ENCODE results near the gene GFER.
"Not testable (repeated sequence)": the region's sequence is repeated elsewhere in the genome, so short reads cannot be mapped to it uniquely, and the experiment has no call there.

GFER gene

DNA sequence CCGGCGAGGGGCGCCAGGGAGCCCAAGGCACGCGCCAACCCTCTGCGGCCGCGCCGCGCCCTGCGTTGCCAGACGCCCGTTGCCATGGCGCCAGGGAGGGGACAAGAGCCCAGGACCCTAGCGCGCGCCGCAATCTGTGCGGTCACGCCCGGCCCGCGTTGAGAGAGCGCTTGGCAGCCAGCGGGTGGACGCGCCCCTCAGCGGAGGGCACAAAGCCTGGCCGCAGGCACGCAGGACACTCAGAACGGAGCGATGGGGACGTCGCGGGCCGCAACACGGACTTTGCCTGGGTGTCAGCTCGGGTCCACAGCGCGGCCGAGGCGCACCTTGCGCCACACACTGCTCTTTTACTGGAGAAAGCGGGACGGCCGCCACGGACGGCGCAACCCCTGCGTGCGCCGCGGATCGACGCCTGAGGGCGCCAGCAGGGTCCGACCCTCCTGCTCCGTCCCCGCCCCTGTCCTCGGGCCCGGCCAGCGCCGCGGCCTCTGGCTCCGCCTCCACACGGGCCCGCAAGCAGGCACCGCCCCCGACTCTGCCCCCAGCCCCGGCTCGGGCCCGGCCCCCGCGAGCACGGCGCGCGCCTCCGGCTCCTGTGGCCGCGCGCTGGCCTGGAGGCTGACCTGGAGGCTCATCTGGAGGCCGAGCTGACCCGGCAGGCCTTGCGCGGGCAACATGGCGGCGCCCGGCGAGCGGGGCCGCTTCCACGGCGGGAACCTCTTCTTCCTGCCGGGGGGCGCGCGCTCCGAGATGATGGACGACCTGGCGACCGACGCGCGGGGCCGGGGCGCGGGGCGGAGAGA lies at the start of gene GFER:
GFER (plus strand) TSS at position 650 of the 803 bp plus-strand sequence; CDS start at position 676, 26 bp downstream.
- DNase-seq: peak; percentile 96

DNA sequence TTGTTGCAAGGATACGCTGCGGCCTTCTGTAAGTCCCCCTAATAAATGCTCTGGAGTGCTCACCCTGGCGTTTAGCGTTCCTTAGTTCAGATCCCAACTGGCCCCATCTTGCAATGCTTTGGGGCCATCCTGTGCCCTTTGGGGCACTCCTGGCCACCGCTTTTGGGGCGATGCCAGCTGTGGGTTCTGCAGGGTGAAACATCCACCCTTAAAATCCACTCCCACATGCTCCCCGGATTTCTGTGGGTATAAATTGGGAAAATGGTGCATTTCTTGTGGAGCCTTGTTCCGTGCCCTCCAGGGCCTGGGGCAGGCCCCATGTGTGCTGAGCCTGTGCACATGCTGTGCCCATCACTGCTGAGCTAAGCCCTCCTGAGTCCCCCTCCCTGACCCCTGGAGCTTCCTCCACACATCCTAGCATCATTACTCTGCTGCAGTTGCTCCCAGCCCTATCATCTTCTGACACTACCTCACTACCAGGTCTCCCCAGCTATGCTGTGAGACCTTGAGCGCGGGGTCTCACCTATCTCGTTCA lies 47.0 kb upstream of the GFER start:
- no peak for DNase-seq

GRCh38 chr16:1938316-1938715 lies 45.7 kb upstream of the GFER start:
- no peak for DNase-seq

- no peak for DNase-seq
These were observed 45.1 kb upstream of the GFER start for GRCh38 chr16:1938910-1939309.

- not testable (repeated sequence) for DNase-seq
These were observed 44.2 kb upstream of the GFER start for GRCh38 chr16:1939833-1940232.

DNA sequence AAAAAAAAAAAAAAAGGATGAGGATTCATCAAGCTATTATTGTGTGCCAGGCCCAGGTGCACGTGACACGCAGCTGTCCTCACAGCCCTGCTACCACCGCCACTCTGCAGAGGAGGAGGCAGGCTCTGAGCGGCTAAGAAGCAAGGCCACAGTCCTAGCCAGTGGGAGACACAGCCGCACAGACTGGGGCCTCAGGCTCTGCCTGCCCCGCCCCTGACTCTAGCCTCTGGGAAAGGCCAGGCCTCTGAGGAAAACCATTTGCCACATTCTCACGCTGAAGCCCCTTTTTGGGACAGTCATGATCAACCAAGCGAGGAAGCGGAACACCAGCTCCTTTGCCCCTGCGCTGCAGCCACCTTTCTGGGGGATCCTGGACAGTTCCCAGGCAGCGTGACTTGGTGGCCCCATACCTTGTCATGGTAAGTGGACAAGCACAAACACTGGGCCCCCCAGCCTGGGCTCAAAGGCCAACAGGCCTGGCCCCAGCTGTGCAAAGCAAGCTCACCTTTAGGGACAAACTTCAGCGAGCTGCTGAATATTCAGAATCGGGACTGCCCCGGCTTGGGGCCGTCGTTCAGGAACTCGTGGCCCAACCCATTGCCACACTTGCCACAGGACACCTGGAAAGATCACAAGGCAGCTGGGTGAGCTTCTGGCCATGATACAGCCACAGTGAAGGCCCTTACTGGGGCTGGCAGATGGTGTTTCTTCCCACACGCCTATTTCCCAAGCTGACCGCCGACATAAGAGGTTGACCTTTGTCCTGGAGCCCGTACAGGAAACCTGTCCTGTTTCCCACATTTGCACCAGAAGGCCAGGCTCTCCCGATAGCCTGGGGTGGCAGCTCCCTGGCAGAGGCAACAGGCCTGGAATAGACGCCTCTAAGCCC lies 43.5 kb upstream of the GFER start:
- no peak for DNase-seq

DNA sequence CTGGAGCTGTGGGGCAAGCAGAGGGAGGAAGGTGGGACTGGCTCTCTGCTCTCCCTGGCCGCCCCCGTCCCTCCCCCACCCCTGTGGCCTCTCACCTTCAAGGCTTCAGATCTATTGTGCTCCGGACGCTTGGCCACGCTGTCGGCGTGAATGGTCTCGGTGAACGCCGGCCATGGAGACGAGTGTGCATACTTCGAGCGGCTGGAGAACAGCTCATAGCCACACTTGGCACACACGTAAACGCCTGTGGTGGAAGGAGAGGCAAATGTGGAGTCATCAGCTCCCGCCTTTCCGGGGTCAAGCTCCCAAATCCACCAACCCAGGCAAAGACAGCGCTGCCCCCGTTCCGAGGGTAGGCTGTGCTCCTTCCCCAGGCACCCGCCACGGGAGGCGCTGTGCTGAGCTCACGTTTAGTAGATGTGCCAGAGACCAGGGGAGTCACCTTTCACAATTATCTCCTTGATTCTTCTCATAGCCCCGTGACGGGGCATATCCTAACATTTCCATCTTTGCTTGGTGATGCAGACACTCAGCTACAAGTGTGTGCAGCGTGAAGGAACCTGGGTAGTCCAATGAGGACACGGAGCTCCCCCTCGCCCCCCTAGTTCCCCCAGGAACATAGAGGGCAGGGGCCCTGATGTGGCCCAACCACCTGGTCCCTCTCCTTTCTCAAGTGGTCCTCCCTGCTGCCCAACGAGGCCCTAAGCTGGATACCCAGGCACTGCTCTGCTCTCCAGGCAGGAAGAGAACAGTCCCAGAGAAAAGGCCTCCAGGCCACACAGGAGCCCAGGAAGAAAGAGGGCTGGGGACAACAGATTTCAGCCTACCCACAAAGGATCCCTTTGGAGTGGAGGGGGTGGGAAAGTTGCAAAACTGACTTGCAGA lies 42.6 kb upstream of the GFER start:
- DNase-seq: no peak

- no peak for DNase-seq
These were observed 41.8 kb upstream of the GFER start for GRCh38 chr16:1942047-1942809.

DNA sequence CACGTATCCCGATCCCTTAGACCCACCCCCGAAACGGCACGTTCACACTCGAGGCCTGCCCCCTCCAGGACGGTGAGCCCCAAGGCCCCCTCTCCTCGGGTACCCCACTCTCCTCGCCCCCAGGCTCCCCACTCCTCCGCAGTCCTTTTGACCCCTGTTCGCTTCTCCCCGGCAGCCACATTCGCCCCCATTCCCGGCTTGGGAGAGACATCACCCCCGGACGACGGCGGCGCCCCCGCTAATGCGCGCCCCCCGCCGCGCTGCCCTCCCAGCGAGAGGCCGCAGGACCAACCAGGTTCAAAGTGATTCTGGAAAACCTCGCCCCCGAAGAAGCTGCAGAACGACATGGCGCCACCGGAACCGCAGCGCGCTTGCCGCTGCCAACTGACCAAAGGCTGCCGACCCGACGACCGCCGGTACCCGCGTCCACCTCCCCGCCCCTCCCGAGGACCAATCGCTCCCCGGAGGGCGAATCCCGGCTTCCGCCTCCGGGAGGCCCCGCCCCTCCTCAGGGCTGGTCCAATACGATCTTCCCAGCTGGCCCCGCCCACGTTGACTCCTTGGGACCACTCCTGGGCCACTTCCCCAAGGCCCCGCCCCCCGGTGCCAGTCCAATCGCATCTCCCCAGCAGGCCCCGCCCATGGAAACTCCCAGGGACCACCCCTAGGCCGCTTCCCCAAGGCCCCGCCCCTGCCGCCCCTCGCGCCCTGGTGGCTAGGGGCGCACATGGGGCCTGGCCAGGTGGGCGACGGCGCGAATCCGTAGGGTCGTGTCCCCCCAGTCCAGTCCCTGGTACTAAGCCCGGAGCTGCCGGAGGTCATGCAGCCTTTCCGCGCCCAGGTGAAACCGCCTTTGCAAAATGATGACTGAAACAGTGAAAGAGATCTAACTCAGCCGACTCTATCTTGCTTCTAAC lies 40.9 kb upstream of the GFER start, which contains the start of gene MSRB1:
MSRB1 (minus strand) TSS at position 390 of the 917 bp plus-strand sequence; CDS start at position 347, 43 bp downstream.
- peak; percentile 99 for DNase-seq

DNA sequence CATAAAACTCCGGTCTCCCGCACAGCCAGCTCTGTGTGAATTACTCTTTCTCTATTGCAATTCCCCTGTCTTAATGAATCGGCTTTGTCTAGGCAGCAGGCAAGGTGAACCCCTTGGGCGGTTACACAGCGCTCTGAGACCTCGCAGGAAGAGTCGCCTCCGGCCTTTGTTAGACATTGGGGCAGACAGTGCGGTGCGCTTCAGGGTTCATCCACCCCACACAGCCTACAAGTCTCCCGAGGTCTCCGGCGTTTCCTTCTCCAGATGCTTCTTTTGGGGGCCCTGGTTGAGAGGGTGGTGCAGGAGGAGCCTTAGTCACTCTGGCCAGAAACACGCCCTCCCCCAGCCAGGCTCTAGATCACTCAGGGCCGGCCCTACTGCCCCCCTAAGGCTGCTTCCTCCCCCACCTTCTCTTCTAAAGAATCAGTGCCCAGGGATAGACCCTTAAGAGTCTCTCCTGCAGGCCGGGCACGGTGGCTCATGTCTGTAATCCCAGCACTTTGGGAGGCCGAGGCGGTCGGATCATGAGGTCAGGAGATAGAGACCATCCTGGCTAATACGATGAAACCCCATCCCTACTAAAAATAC lies 39.3 kb upstream of the GFER start:
- no peak for DNase-seq

GRCh38 chr16:1945559-1946391 lies 38.2 kb upstream of the GFER start:
- DNase-seq: no peak

DNA sequence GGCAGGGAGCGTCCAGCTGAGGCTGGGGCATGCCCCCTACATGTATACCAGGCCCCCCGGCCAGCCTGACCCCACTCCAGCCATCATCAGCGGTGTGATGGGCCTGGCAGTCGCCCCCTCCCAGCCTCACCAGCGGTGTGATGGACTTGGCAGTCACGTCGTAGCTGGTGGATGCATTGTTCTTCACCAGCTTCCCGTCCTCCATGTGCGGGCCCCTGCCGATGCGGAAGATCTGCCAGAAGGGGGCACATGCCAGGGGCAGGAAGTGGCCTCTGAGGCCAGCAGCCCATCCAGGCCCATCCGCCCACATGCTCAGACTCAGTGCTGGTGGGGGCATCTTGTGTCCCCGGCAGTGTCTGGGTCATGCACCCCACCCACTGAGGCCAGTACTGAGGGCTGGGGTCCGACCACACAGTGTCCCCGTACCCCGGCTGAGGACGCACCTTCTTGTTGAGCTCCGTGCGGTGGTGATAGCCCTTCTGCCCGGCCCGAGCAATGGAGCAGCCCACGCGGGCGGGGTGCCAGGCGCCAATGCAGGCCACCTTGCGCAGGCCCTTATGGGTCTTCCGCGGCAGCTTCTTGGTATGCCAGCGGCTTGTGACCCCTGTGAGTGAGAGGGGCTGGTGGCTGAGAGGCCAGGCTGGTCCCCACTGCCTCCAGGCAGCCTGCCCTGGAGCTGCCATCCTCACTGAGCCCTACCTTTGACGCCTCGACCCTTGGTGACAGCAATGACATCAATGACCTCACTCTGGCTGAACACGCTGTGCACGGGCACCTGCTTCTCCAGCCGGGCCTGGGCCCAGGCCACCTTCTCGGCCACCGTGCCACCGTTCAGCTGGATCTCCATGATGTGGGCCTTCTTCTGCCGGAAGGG lies 37.3 kb upstream of the GFER start:
- DNase-seq: no peak

- no peak for DNase-seq
These were observed 36.7 kb upstream of the GFER start for GRCh38 chr16:1947369-1947670.

- DNase-seq: no peak
These were observed 34.5 kb upstream of the GFER start for GRCh38 chr16:1949507-1949906.

DNA sequence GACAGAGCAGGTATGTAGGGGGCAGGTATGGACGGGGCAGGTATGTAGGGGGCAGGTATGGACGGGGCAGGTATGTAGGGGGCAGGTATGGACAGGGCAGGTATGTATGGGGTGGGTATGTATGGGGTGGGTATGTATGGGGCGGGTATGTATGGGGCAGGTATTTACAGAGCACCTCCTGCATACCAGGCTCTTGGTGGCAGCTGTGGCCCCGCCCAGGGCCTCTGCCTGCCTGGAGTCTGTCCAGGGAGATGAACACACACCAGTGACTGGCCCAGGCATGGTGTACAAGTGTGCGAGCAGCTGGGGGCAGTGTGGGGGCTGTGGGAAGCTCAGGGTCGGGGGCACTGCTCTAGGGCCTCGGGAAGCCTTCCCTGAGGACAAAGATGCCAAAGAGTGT lies 33.9 kb upstream of the GFER start:
- no peak for DNase-seq

DNA sequence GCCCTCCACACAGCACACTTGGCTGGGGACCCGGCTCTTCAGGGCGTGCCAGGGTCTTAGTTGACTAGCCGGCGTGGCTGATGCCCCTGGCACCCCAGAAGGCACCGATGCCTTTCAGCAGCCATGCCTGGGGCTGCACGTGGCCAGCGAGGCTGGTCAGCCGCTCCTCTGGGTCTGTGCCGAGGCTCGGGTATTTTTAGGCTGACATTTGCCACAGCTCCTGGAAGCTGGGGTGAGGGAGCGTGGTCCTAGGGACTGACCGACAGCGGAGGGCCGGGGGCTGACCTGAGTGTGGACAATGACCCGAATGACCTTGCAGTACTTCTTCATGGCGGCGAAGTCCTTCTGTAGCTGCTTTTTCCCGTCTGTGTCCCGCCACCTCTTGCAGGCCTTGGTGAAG lies 33.4 kb upstream of the GFER start:
- DNase-seq: no peak

DNA sequence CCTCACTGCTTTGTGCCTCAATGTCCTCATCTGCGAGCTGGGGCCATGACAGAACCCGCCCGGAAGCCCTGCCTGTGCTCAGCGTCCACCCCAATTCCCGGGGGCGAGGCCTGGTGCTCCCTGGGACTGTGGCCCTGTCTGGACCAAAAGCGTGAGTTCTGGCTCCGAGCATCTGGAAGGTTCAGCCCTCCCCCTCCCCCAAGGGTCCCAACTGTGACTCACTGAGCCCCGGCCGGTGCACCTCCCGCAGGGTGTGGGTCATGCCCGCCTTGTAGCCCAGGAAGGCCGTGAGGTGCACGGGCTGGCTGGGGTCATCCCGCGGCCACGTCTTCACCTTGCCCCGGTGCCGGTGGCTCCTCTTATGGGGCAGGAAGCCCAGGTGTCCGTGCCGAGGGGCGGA lies 30.3 kb upstream of the GFER start:
- DNase-seq: no peak

DNA sequence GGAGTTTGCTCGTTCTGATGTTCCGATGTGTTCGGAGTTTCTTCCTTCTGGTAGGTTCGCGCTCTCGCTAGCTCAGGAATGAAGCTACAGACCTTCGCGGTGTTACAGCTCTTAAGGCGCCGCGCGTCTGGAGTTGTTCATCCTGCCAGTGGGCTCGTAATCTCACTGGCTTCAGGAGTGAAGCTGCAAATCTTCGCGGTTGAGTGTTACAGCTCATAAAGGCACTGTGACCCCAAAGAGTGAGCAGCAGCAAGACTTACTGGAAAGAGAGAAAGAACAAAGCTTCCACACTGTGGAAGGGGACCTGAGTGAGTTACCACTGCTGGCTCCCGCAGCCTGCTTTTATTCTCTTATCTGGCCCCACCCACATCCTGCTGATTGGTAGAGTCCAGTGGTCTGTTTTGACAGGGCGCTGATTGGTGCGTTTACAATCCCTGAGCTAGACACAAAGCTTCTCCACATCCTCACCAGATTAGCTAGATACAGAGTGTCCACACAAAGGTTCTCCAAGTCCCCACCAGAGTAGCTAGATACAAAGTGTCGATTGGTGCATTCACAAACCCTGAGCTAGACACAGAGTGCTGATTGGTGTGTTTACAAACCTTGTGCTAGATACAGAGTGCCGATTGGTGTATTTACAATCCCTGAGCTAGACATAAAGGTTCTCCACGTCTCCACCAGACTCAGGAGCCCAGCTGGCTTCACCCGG lies 26.4 kb upstream of the GFER start:
- DNase-seq: not testable (repeated sequence)
